HG02970 (cell line): ENCODE measurements around the gene PPP3CA.
A peak's percentile ranks its signal among the peaks of the same experiment; 100 is the strongest.
"Not testable (repeated sequence)": the region's sequence is repeated elsewhere in the genome, so short reads cannot be mapped to it uniquely, and the experiment has no call there.

Source experiments
- ATAC-seq: cut with Tn5 transposase; IDR thresholded peaks from one replicate; pipeline ENCODE4 v1.9.1; 2021; ENCODE audit warnings: mild to moderate bottlenecking, moderate library complexity, moderate number of reproducible peaks; ENCODE audit not compliant: unreplicated experiment, low FRiP score

The PPP3CA gene

GRCh38 chr4:101027721-101028120 is 319.6 kb downstream of the PPP3CA start:
- ATAC-seq, result no peak

GRCh38 chr4:101025755-101026154 is 321.6 kb downstream of the PPP3CA start:
- ATAC-seq, result no peak

- no peak for ATAC-seq
Observed at GRCh38 chr4:101022151-101023024, 324.9 kb downstream of the PPP3CA start.

GRCh38 chr4:101020956-101021355 is 326.4 kb downstream of the PPP3CA start:
- peak; percentile 45 for ATAC-seq

- ATAC-seq, result peak; percentile 60
Observed at GRCh38 chr4:101019941-101020401, 327.4 kb downstream of the PPP3CA start.

- ATAC-seq, result no peak
Observed at GRCh38 chr4:101019313-101019712, 328.0 kb downstream of the PPP3CA start.

- ATAC-seq, result peak; percentile 70
Observed at GRCh38 chr4:101018836-101019235, 328.5 kb downstream of the PPP3CA start.

GRCh38 chr4:101014417-101014816 is 332.9 kb downstream of the PPP3CA start:
- no peak for ATAC-seq

- ATAC-seq, result no peak
Observed at GRCh38 chr4:101010987-101011386, 336.3 kb downstream of the PPP3CA start.

- no peak for ATAC-seq
Observed at GRCh38 chr4:101009471-101009870, 337.9 kb downstream of the PPP3CA start.

GRCh38 chr4:101008503-101008902 is 338.8 kb downstream of the PPP3CA start:
- no peak for ATAC-seq

GRCh38 chr4:101005659-101006058 is 341.7 kb downstream of the PPP3CA start:
- ATAC-seq, result no peak

- no peak for ATAC-seq
Observed at GRCh38 chr4:101000496-101000895, 346.8 kb downstream of the PPP3CA start.

GRCh38 chr4:100995671-100996070 is 351.7 kb downstream of the PPP3CA start:
- no peak for ATAC-seq

GRCh38 chr4:100995002-100995401 is 352.3 kb downstream of the PPP3CA start:
- ATAC-seq, result not testable (repeated sequence)

GRCh38 chr4:100991332-100992069 is 355.8 kb downstream of the PPP3CA start:
- ATAC-seq, result not testable (repeated sequence)

- no peak for ATAC-seq
Observed at GRCh38 chr4:100989401-100989800, 357.9 kb downstream of the PPP3CA start.

GRCh38 chr4:100988876-100989275 is 358.4 kb downstream of the PPP3CA start:
- ATAC-seq, result no peak

- ATAC-seq, result no peak
Observed at GRCh38 chr4:100986360-100986868, 360.9 kb downstream of the PPP3CA start.

GRCh38 chr4:100985576-100985975 is 361.8 kb downstream of the PPP3CA start:
- no peak for ATAC-seq

GRCh38 chr4:100984901-100985300 is 362.4 kb downstream of the PPP3CA start:
- ATAC-seq, result no peak
